Natural killer cell (primary cell): ENCODE data around the gene ZMYM2. TPM values are rescaled to one million over a fixed set of nuclear protein-coding genes. Genes with fewer than 3 reads are reported as not detected.

ENCODE experiments used
- ATAC-seq, 3 donors: fragments of 150-1000 bp in 2 of 3; fragments of 200-7000 bp in 1 of 3; cut with Tn5 transposase; 1 replicate in 1 of 3; 2 replicates in 2 of 3; pipeline ENCODE4 v1.10.0; 2021; ENCODE audit warnings: mild to moderate bottlenecking in 2 of 3, moderate library complexity in 2 of 3
- DNase-seq, 2 donors: peaks; one replicate each; pipeline versions ENCODE4 v3.0.0 to v3.0.0-alpha.2; 2013 to 2021; ENCODE audit warnings: mixed read lengths in 1 of 2
- H3K27ac ChIP-seq: one replicate; pipeline ENCODE4 v1.5.1; 2013; ENCODE audit warnings: mild to moderate bottlenecking, low read length
- H3K27me3 ChIP-seq: one replicate; pipeline ENCODE4 v1.6.1; 2013; ENCODE audit warnings: low read length; ENCODE audit not compliant: control insufficient read depth, insufficient read depth
- H3K36me3 ChIP-seq: one replicate; pipeline ENCODE4 v1.6.1; 2013; ENCODE audit warnings: low read length; ENCODE audit not compliant: control insufficient read depth, insufficient read depth
- H3K4me1 ChIP-seq: one replicate; pipeline ENCODE4 v1.6.1; 2013; ENCODE audit warnings: low read length; ENCODE audit not compliant: control insufficient read depth, insufficient read depth
- H3K4me3 ChIP-seq: one replicate; pipeline ENCODE4 v1.5.1; 2013; ENCODE audit warnings: low read length
- H3K9me3 ChIP-seq: one replicate; pipeline ENCODE4 v1.6.1; 2013; ENCODE audit warnings: low read length; ENCODE audit not compliant: control insufficient read depth, insufficient read depth
- H3K27ac Mint-ChIP-seq, 2 donors: one replicate each; pipeline ENCODE4 v1.8.0; 2022; ENCODE audit warnings: mild to moderate bottlenecking in 2 of 2, mixed read lengths in 2 of 2, moderate library complexity in 1 of 2
- H3K27me3 Mint-ChIP-seq, 2 donors: one replicate each; pipeline ENCODE4 v1.8.0; 2022; ENCODE audit warnings: low read depth in 2 of 2, mixed read lengths in 2 of 2
- H3K36me3 Mint-ChIP-seq: one replicate; pipeline ENCODE4 v1.8.0; 2022; ENCODE audit warnings: mixed read lengths
- H3K4me1 Mint-ChIP-seq, 2 donors: one replicate each; pipeline ENCODE4 v1.8.0; 2022; ENCODE audit warnings: mixed read lengths in 2 of 2
- H3K4me3 Mint-ChIP-seq: one replicate; pipeline ENCODE4 v1.8.0; 2022; ENCODE audit warnings: mild to moderate bottlenecking, moderate library complexity, mixed read lengths
- H3K9me3 Mint-ChIP-seq, 2 donors: one replicate each; pipeline ENCODE4 v1.8.0; 2022; ENCODE audit warnings: mixed read lengths in 2 of 2
- CTCF ChIP-seq: fragments of 200-600 bp; IDR thresholded peaks from one replicate; pipeline ENCODE4 v1.8.0; 2022; ENCODE audit warnings: antibody characterized with exemption
- WGBS: methylation state at CpG from one replicate; pipeline ENCODE4 v1.1.7; 2013; ENCODE audit warnings: missing lambda C conversion rate; ENCODE audit not compliant: insufficient coverage; 5-methylcytosine and 5-hydroxymethylcytosine counted together
- intact Hi-C: fragments of 100-400 bp; cut with micrococcal nuclease; formaldehyde crosslinking; loops from one replicate; pipeline ENCODE4 v1.14.2; 2022
- total RNA-seq, 4 donors: library from RNA; stranded (reverse); fragments of 120-200 nt in 1 of 4; gene quantifications; one replicate each; pipeline versions ENCODE4 v1.2.3 to v1.2.4, GENCODE V29; 2013 to 2022

ZMYM2 gene
- total RNA-seq, 3 donors from 2014 or later (not counting 1 experiment from before 2014, with no cell fraction given), result 82.1 to 101 (median 87.0) TPM

GRCh38 chr13:20043207-20043925, 84.8 kb downstream of the ZMYM2 start:
- Mint-ChIP-seq H3K4me1 (peaks cover 27 to 33% of the 10 kb centered on the region in 2 donors), H3K27me3 (no peaks in the 10 kb centered on the region), H3K4me3 (no peak overlapping the region), H3K27ac (no peak overlapping the region), H3K36me3 (peaks cover 13% of the 10 kb centered on the region), H3K9me3 (no peaks in the 10 kb centered on the region)
- Histone ChIP-seq H3K4me1 (no peaks in the 10 kb centered on the region), H3K27ac (no peak overlapping the region), H3K4me3 (no peak overlapping the region), H3K9me3 (no peaks in the 10 kb centered on the region), H3K27me3 (no peaks in the 10 kb centered on the region), H3K36me3 (peaks cover 15% of the 10 kb centered on the region)
- intact Hi-C loops, result no loop called here
- no peak for ATAC-seq
- WGBS, result 93% methylated on average over 11 of the region's 11 CpGs
- DNase-seq, result no peak
- no peak for TF ChIP-seq CTCF

GRCh38 chr13:20044086-20044485, 85.6 kb downstream of the ZMYM2 start:
- Mint-ChIP-seq H3K36me3 (peaks cover 13% of the 10 kb centered on the region), H3K4me1 (peaks cover 30 to 33% of the 10 kb centered on the region in 2 donors), H3K9me3 (no peaks in the 10 kb centered on the region), H3K27ac (peak overlapping the region in 1 of 2 donors; percentile 26), H3K27me3 (no peaks in the 10 kb centered on the region), H3K4me3 (no peak overlapping the region)
- Histone ChIP-seq H3K27ac (no peak overlapping the region), H3K4me3 (no peak overlapping the region), H3K9me3 (no peaks in the 10 kb centered on the region), H3K4me1 (no peaks in the 10 kb centered on the region), H3K27me3 (no peaks in the 10 kb centered on the region), H3K36me3 (peaks cover 13% of the 10 kb centered on the region)
- intact Hi-C loops, result no loop called here
- TF ChIP-seq CTCF, result no peak
- no peak for ATAC-seq
- 93% methylated on average over 1 of the region's 1 CpG for WGBS
- DNase-seq, result no peak

GRCh38 chr13:20045950-20046548, 87.5 kb downstream of the ZMYM2 start:
- no peak for ATAC-seq
- WGBS, result 100% methylated on average over 2 of the region's 2 CpGs
- no peak for TF ChIP-seq CTCF
- Mint-ChIP-seq H3K4me1 (peaks cover 24 to 30% of the 10 kb centered on the region in 2 donors), H3K4me3 (no peak overlapping the region), H3K36me3 (no peaks in the 10 kb centered on the region), H3K27me3 (no peaks in the 10 kb centered on the region), H3K27ac (no peak overlapping the region), H3K9me3 (no peaks in the 10 kb centered on the region)
- Histone ChIP-seq H3K4me3 (no peak overlapping the region), H3K27ac (no peak overlapping the region), H3K9me3 (no peaks in the 10 kb centered on the region), H3K36me3 (peaks cover 13% of the 10 kb centered on the region), H3K4me1 (no peaks in the 10 kb centered on the region), H3K27me3 (no peaks in the 10 kb centered on the region)
- no peak for DNase-seq
- intact Hi-C loops, result no loop called here
